NT2/D1 (cell line): ENCODE measurements around the gene NPDC1.
"Not testable (repeated sequence)": the region's sequence is repeated elsewhere in the genome, so short reads cannot be mapped to it uniquely, and the experiment has no call there.

ENCODE experiments used
- DNase-seq: peaks from one replicate; pipeline ENCODE4 v3.0.0-alpha.2; 2011; ENCODE audit warnings: low read depth, low spot score
- H3K27me3 ChIP-seq: 2 replicates; pipeline ENCODE4 v1.6.0; 2011; ENCODE audit warnings: mild to moderate bottlenecking; ENCODE audit not compliant: insufficient read length, insufficient read depth
- H3K36me3 ChIP-seq: 2 replicates; pipeline ENCODE4 v1.6.1; 2011; ENCODE audit warnings: mild to moderate bottlenecking, low read length, mixed read lengths; ENCODE audit not compliant: insufficient read depth, insufficient read length
- H3K4me1 ChIP-seq: 2 replicates; pipeline ENCODE4 v1.5.1; 2011; ENCODE audit not compliant: insufficient read depth, insufficient read length
- H3K4me3 ChIP-seq: 2 replicates; pipeline ENCODE4 v1.5.1; 2011; ENCODE audit warnings: low read depth; ENCODE audit not compliant: insufficient read length
- H3K9ac ChIP-seq: 2 replicates; pipeline ENCODE4 v1.6.0; 2011; ENCODE audit warnings: low read depth; ENCODE audit not compliant: insufficient read length
- H3K9me3 ChIP-seq: 2 replicates; pipeline ENCODE4 v1.5.1; 2011; ENCODE audit warnings: mild to moderate bottlenecking, low read length; ENCODE audit not compliant: insufficient read depth
- SUZ12 ChIP-seq: IDR thresholded peaks from 2 replicates; pipeline ENCODE4 v1.6.1; 2011; ENCODE audit not compliant: insufficient read length, insufficient read depth; ENCODE audit errors: extremely low read depth
- YY1 ChIP-seq: IDR thresholded peaks from 2 replicates; pipeline ENCODE4 v1.6.1; 2011; ENCODE audit not compliant: insufficient read length, insufficient read depth
- ZNF274 ChIP-seq: IDR thresholded peaks from 2 replicates; pipeline ENCODE4 v1.6.1; 2011; ENCODE audit warnings: mild to moderate bottlenecking, low read depth, low read length

The NPDC1 gene

GRCh38 chr9:137067860-137068538, 22.0 kb upstream of the NPDC1 start:
- TF ChIP-seq ZNF274: no peak
- TF ChIP-seq YY1: no peak
- no peak for TF ChIP-seq SUZ12
- Histone ChIP-seq H3K27me3 (peaks cover 12% of the 10 kb centered on the region), H3K36me3 (peaks cover 30% of the 10 kb centered on the region), H3K4me1 (peaks cover 33% of the 10 kb centered on the region), H3K4me3 (peak overlapping the region; percentile 27), H3K9ac (peak overlapping the region; percentile 90), H3K9me3 (no peaks in the 10 kb centered on the region)
- peak; percentile 64 for DNase-seq

GRCh38 chr9:137066096-137066861, 20.3 kb upstream of the NPDC1 start:
- Histone ChIP-seq H3K4me3 (no peak overlapping the region), H3K4me1 (peaks cover 30% of the 10 kb centered on the region), H3K27me3 (peaks cover 12% of the 10 kb centered on the region), H3K9me3 (no peaks in the 10 kb centered on the region), H3K36me3 (peaks cover 30% of the 10 kb centered on the region), H3K9ac (no peak overlapping the region)
- no peak for TF ChIP-seq ZNF274
- TF ChIP-seq SUZ12: no peak
- no peak for TF ChIP-seq YY1
- DNase-seq: no peak

DNA sequence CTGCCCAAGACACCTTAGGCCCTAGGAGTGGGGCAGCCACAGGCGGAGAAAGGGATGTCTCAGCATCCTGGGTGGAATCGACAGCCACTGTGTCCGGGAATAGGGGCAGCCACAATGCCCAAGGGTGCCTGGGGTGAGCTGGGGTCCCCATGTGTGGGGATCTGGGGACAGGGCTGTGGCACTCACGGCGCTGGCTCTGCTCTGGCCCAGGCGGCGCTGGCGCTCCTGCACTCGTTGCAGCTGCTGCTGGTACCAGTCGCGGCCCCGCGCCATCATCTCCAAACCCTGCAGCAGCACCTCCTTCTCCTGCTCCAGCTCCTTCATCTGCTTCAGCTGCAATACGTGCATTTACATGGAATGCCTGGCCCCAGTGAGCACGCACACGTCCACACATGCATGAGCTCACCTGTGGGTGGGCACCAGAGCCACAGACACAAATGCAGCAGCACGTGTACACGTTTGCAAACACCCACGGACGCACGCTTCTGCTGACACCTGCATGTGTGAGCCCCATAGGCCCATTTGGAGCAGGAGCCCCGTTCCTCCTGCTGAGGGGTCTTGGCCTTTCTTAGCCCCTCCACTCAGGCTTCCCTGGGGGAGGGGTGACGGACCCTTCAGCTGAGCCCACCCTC, 19.5 kb upstream of the NPDC1 start:
- H3K36me3 ChIP-seq: peaks cover 30% of the 10 kb centered on the region
- H3K4me3 ChIP-seq: no peak overlapping the region
- DNase-seq: no peak
- H3K27me3 ChIP-seq: peaks cover 12% of the 10 kb centered on the region
- H3K4me1 ChIP-seq: peaks cover 25% of the 10 kb centered on the region
- H3K9me3 ChIP-seq: no peaks in the 10 kb centered on the region
- no peak for TF ChIP-seq YY1
- TF ChIP-seq ZNF274: no peak
- TF ChIP-seq SUZ12: no peak
- H3K9ac ChIP-seq: no peak overlapping the region

DNA sequence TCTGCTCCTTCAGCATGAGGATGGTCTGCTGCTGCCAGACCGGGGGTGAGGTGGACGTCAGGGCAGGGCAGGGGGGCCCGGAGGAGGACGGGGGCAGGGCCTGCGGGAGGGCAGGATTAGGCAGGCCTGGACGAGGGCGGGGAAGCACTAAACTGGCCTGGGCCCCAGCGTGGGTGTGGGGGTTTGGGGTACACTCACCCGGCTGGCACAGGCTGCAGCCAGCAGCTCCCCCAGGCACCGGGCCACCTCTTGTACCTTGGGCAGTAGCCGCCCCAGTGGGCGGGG, 18.8 kb upstream of the NPDC1 start:
- Histone ChIP-seq H3K4me3 (no peak overlapping the region), H3K9me3 (no peaks in the 10 kb centered on the region), H3K9ac (no peak overlapping the region), H3K27me3 (peaks cover 12% of the 10 kb centered on the region), H3K4me1 (peaks cover 25% of the 10 kb centered on the region), H3K36me3 (peaks cover 30% of the 10 kb centered on the region)
- TF ChIP-seq YY1 (no peak), SUZ12 (no peak), ZNF274 (no peak)
- no peak for DNase-seq

DNA sequence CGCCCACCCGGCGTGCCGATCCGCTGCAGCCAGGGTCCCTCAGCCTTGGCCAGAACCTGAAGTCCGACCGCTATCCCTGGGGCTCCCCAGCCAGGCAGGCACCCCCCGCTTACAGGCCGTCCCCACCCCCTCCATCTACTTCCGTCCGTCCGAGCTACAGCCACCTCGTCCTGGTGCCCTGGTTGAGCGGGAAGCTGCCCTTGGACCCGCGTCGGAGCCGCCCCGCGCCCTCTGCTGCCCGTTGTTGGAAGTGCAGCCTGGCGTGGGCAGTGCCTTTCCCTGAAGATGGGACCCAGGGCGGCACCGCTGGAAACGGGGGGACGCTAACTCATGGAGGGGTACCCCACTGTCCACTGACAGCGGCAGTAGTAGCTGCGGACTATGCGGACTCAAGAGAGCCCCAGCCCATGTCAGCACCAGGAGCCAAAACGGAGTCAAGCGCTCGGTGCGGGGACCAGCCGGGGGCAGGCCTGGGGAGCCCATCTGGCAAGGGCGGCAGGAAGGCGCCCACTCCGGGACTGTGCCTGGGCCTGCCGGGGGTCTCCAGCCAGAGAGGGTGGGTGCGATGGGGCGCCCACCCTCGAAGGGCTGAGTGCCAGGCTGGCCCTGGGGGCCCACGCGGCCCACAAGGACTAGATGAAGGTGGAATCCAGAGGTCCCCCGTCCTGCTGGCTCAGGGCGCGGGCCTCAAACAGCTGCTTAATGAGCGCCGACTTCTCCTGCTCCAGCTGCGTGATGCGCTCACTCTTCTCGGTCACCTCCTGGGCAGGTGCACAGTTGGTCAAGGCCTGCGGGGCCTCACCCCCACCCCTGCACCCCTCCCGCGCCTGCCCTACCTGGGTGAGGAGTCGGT, 18.3 kb upstream of the NPDC1 start:
- peaks cover 21% of the 10 kb centered on the region for H3K4me1 ChIP-seq
- H3K27me3 ChIP-seq: peaks cover 7% of the 10 kb centered on the region
- H3K36me3 ChIP-seq: peaks cover 30% of the 10 kb centered on the region
- TF ChIP-seq ZNF274: no peak
- no peak for TF ChIP-seq YY1
- TF ChIP-seq SUZ12: no peak
- H3K4me3 ChIP-seq: no peak overlapping the region
- peak overlapping the region; percentile 14 for H3K9ac ChIP-seq
- DNase-seq: no peak
- H3K9me3 ChIP-seq: no peaks in the 10 kb centered on the region

DNA sequence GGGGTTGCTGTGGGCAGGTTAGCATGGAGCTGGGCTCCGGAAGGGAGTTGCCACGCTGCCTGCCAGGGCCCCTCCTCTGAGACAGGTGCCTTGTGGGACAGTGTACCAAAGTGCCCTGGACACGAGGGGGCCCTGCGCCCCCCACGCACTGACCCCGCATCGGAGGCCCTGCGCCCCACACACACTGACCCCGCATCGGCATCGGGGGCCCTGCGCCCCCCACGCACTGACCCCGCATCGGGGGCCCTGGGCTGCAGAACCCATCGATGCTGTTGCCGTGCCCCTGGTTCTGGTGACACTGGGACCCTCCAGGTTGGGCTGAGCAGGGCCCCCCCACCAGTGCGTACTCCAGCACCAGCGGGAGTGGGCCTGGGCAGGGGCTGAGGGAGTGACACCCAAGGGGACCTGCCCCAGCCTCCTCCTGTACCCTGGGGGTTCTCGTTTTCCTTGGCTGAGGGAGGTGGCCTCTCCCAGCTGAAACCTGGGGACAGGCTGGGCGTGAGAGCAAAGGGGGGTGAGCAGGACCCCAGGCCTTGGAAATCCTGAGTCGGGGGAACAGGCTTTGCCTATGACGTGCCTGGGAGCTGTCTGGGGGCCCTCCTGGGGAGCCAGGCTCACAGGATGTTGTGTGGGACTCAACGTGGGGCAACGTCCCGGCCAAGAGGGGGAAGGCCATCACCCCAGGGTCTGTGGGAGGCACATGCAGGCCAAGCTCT, 17.5 kb upstream of the NPDC1 start:
- no peak for DNase-seq
- H3K9ac ChIP-seq: peak overlapping the region; percentile 14
- H3K4me1 ChIP-seq: peaks cover 17% of the 10 kb centered on the region
- peaks cover 30% of the 10 kb centered on the region for H3K36me3 ChIP-seq
- TF ChIP-seq YY1 (no peak), SUZ12 (no peak), ZNF274 (no peak)
- no peaks in the 10 kb centered on the region for H3K9me3 ChIP-seq
- no peak overlapping the region for H3K4me3 ChIP-seq
- no peaks in the 10 kb centered on the region for H3K27me3 ChIP-seq

GRCh38 chr9:137062798-137063197, 16.8 kb upstream of the NPDC1 start:
- H3K27me3 ChIP-seq, H3K9ac ChIP-seq, H3K4me1 ChIP-seq, H3K9me3 ChIP-seq, H3K4me3 ChIP-seq, DNase-seq: not testable (repeated sequence)
- peaks cover 30% of the 10 kb centered on the region for H3K36me3 ChIP-seq
